Esophagus squamous epithelium (tissue), 4 donors: Measurements from ENCODE around the gene SELENOM.

Experiments used
- POLR2A ChIP-seq, 4 donors: fragments of 450-650 bp; IDR thresholded peaks; one replicate each; pipeline ENCODE4 v1.6.1; 2017; ENCODE audit warnings: antibody characterized with exemption in 4 of 4, mild to moderate bottlenecking in 4 of 4, moderate library complexity in 3 of 4
- TF ChIP-seq, protein P1 (sequence below), 6 experiments: fragments of 450-650 bp in 4 of 6; fragments of 200-600 bp in 2 of 6; sonication (generic) in 2 of 6; IDR thresholded peaks; one replicate each; pipeline ENCODE4 v1.5.1; 2016 to 2019; ENCODE audit warnings: antibody characterized with exemption in 6 of 6, mild to moderate bottlenecking in 4 of 6, moderate library complexity in 4 of 6

DNA sequence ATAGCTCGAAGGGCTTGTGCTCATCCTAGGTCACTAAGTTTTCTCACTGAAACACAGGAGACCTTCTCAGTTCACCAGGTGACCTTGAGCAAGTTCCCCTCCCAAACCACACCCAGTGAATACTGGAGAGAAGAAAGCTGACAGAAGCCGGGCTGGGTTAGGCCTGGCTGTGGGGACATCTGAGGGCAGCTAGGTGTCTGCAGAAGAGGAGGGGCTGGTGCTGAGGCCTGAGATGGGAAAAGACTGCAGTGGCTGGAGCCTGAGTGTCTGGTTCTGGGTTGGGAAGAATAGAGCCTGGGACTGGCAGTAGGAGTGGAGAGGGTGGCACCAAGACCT lies 14.8 kb upstream of the SELENOM start:
- TF ChIP-seq, protein P1, sequence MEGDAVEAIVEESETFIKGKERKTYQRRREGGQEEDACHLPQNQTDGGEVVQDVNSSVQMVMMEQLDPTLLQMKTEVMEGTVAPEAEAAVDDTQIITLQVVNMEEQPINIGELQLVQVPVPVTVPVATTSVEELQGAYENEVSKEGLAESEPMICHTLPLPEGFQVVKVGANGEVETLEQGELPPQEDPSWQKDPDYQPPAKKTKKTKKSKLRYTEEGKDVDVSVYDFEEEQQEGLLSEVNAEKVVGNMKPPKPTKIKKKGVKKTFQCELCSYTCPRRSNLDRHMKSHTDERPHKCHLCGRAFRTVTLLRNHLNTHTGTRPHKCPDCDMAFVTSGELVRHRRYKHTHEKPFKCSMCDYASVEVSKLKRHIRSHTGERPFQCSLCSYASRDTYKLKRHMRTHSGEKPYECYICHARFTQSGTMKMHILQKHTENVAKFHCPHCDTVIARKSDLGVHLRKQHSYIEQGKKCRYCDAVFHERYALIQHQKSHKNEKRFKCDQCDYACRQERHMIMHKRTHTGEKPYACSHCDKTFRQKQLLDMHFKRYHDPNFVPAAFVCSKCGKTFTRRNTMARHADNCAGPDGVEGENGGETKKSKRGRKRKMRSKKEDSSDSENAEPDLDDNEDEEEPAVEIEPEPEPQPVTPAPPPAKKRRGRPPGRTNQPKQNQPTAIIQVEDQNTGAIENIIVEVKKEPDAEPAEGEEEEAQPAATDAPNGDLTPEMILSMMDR (IDR thresholded peaks at IDR 0.05), result no peak
- TF ChIP-seq POLR2A (IDR thresholded peaks at IDR 0.05), result no peak
